H9 (cell line): ENCODE results near the gene BCAS3. TPM values are rescaled to one million over a fixed set of nuclear protein-coding genes. Genes with fewer than 3 reads are reported as not detected.

Source experiments
- DNase-seq: peaks from one replicate; pipeline ENCODE4 v3.0.0-alpha.2; 2017
- H2AFZ ChIP-seq: one replicate; pipeline ENCODE4 v1.6.1; 2013; ENCODE audit warnings: mild to moderate bottlenecking, low read length, control low read depth, moderate library complexity
- H2AK5ac ChIP-seq: 2 replicates; pipeline ENCODE4 v1.6.1; 2013; ENCODE audit warnings: low read length, control low read depth, mixed read lengths; ENCODE audit not compliant: insufficient read length
- H2BK120ac ChIP-seq: one replicate; pipeline ENCODE4 v1.6.1; 2013; ENCODE audit warnings: low read depth, mild to moderate bottlenecking, low read length, control low read depth, inconsistent platforms; ENCODE audit not compliant: poor library complexity, severe bottlenecking
- H2BK12ac ChIP-seq: 2 replicates; pipeline ENCODE4 v1.6.1; 2013; ENCODE audit warnings: low read length, control low read depth, mixed read lengths, low read depth; ENCODE audit not compliant: insufficient read length
- H2BK15ac ChIP-seq: 2 replicates; pipeline ENCODE4 v1.6.1; 2013; ENCODE audit warnings: low read depth, low read length, control low read depth
- H2BK20ac ChIP-seq: one replicate; pipeline ENCODE4 v1.6.1; 2013; ENCODE audit warnings: low read depth, mild to moderate bottlenecking, low read length, control low read depth, inconsistent platforms; ENCODE audit not compliant: poor library complexity, severe bottlenecking
- H2BK5ac ChIP-seq: 2 replicates; pipeline ENCODE4 v1.6.1; 2013; ENCODE audit warnings: low read length, control low read depth, mixed read lengths; ENCODE audit not compliant: insufficient read length
- H3K14ac ChIP-seq: 2 replicates; pipeline ENCODE4 v1.6.1; 2013; ENCODE audit warnings: low read length, control low read depth; ENCODE audit not compliant: insufficient read depth
- H3K18ac ChIP-seq: 2 replicates; pipeline ENCODE4 v1.6.1; 2013; ENCODE audit warnings: low read depth, mild to moderate bottlenecking, mixed read lengths, low read length, control low read depth; ENCODE audit not compliant: insufficient read length
- H3K23ac ChIP-seq: 2 replicates; pipeline ENCODE4 v1.6.1; 2013; ENCODE audit warnings: low read length, control low read depth, mixed read lengths, low read depth; ENCODE audit not compliant: insufficient read length
- H3K23me2 ChIP-seq: 2 replicates; pipeline ENCODE4 v1.6.1; 2013; ENCODE audit warnings: low read depth, mild to moderate bottlenecking, mixed read lengths, low read length, control low read depth; ENCODE audit not compliant: insufficient read length, poor library complexity, severe bottlenecking
- H3K27ac ChIP-seq: 2 replicates; pipeline ENCODE4 v1.5.1; 2013; ENCODE audit warnings: low read length, control low read depth, mixed read lengths, low read depth; ENCODE audit not compliant: insufficient read length
- H3K27me3 ChIP-seq: 2 replicates; pipeline ENCODE4 v1.6.1; 2013; ENCODE audit warnings: low read length, control low read depth, inconsistent platforms; ENCODE audit not compliant: insufficient read depth
- H3K4ac ChIP-seq: 2 replicates; pipeline ENCODE4 v1.6.1; 2013; ENCODE audit warnings: low read depth, mild to moderate bottlenecking, control low read depth, inconsistent platforms, low read length, moderate library complexity
- H3K4me1 ChIP-seq: 2 replicates; pipeline ENCODE4 v1.6.1; 2013; ENCODE audit warnings: low read length, control low read depth, inconsistent platforms; ENCODE audit not compliant: insufficient read depth
- H3K4me2 ChIP-seq: 2 replicates; pipeline ENCODE4 v1.6.1; 2013; ENCODE audit warnings: low read length, control low read depth, mixed read lengths; ENCODE audit not compliant: insufficient read length, insufficient read depth
- H3K56ac ChIP-seq: 2 replicates; pipeline ENCODE4 v1.6.1; 2013; ENCODE audit warnings: low read depth, mild to moderate bottlenecking, mixed read lengths, low read length, control low read depth; ENCODE audit not compliant: insufficient read length
- H3K79me1 ChIP-seq: 2 replicates; pipeline ENCODE4 v1.6.1; 2013; ENCODE audit warnings: low read depth, mild to moderate bottlenecking, moderate library complexity, low read length, control low read depth, inconsistent platforms; ENCODE audit not compliant: insufficient read depth, poor library complexity, severe bottlenecking
- H3K79me2 ChIP-seq: 2 replicates; pipeline ENCODE4 v1.6.1; 2013; ENCODE audit warnings: low read length, control low read depth, inconsistent platforms; ENCODE audit not compliant: insufficient read depth
- H3K9ac ChIP-seq: 2 replicates; pipeline ENCODE4 v1.6.1; 2013; ENCODE audit warnings: low read length, control low read depth, mixed read lengths; ENCODE audit not compliant: insufficient read length; ENCODE audit errors: extremely low read depth
- H3K9me3 ChIP-seq: one replicate; pipeline ENCODE4 v1.6.1; 2013; ENCODE audit warnings: low read depth, low read length, inconsistent platforms; ENCODE audit not compliant: control insufficient read depth
- H3T11ph ChIP-seq: one replicate; pipeline ENCODE4 v1.6.1; 2013; ENCODE audit warnings: mild to moderate bottlenecking, low read length, control low read depth, inconsistent platforms
- H4K20me1 ChIP-seq: one replicate; pipeline ENCODE4 v1.6.1; 2013; ENCODE audit not compliant: control insufficient read depth, insufficient read length, insufficient read depth
- H4K5ac ChIP-seq: 2 replicates; pipeline ENCODE4 v1.6.1; 2013; ENCODE audit warnings: low read depth, mild to moderate bottlenecking, mixed read lengths, low read length, control low read depth; ENCODE audit not compliant: insufficient read length
- H4K8ac ChIP-seq: replicated peaks from 2 replicates; pipeline ENCODE4 v1.6.1; 2013; ENCODE audit warnings: low read length, control low read depth, mixed read lengths, low read depth; ENCODE audit not compliant: insufficient read length
- H4K91ac ChIP-seq: 2 replicates; pipeline ENCODE4 v1.6.1; 2013; ENCODE audit warnings: low read depth, mild to moderate bottlenecking, moderate library complexity, mixed read lengths, low read length, control low read depth; ENCODE audit not compliant: insufficient read length
- H3K27ac Mint-ChIP-seq, 3 experiments: 2 replicates in 2 of 3; 3 replicates in 1 of 3; pipeline ENCODE4 v1.8.0; 2020 to 2021; ENCODE audit warnings: mixed read lengths in 3 of 3, mild to moderate bottlenecking in 1 of 3, moderate library complexity in 1 of 3
- H3K27me3 Mint-ChIP-seq: 2 replicates; pipeline ENCODE4 v1.8.0; 2021; ENCODE audit warnings: low read depth, mild to moderate bottlenecking, moderate library complexity, mixed read lengths
- H3K36me3 Mint-ChIP-seq, 3 experiments: 2 replicates in 2 of 3; 3 replicates in 1 of 3; pipeline ENCODE4 v1.8.0; 2020 to 2021; ENCODE audit warnings: low read depth in 3 of 3, mixed read lengths in 3 of 3; ENCODE audit not compliant: insufficient read depth in 1 of 3
- H3K4me1 Mint-ChIP-seq, 2 experiments: 2 replicates each; pipeline ENCODE4 v1.8.0; 2020; ENCODE audit warnings: mixed read lengths in 2 of 2
- H3K4me3 Mint-ChIP-seq, 2 experiments: 2 replicates in 1 of 2; 3 replicates in 1 of 2; pipeline ENCODE4 v1.8.0; 2020 to 2021; ENCODE audit warnings: mild to moderate bottlenecking in 2 of 2, mixed read lengths in 2 of 2, moderate library complexity in 1 of 2
- H3K9me3 Mint-ChIP-seq, 2 experiments: 2 replicates in 1 of 2; 3 replicates in 1 of 2; pipeline ENCODE4 v1.8.0; 2020; ENCODE audit warnings: mild to moderate bottlenecking in 2 of 2, mixed read lengths in 2 of 2, moderate library complexity in 1 of 2
- WGBS: extraction: QIAGEN DNeasy Blood & Tissue Kit; methylation state at CpG from one replicate; pipeline ENCODE4 v1.1.7; 2013; ENCODE audit warnings: missing lambda C conversion rate, low lambda C conversion rate, mixed read lengths; ENCODE audit not compliant: insufficient read length; ENCODE audit errors: extremely low coverage; 5-methylcytosine and 5-hydroxymethylcytosine counted together
- total RNA-seq: library from RNA; stranded (reverse); gene quantifications from 2 replicates; pipeline ENCODE4 v1.2.1, GENCODE V29; 2021
- TF ChIP-seq, protein P1 (sequence below): fragments of 200-600 bp; sonication (generic); conservative IDR thresholded peaks from 3 replicates; pipeline ENCODE4 v1.8.0; 2021; ENCODE audit warnings: antibody characterized with exemption, mild to moderate bottlenecking

Gene BCAS3
- total RNA-seq, 1 experiment from 2014 or later = 22.4 TPM

GRCh38 chr17:61245706-61246135, 568.1 kb downstream of the BCAS3 start:
- H2BK120ac ChIP-seq = no peak overlapping the region
- no peaks in the 10 kb centered on the region for H4K20me1 ChIP-seq
- DNase-seq = peak; percentile 79
- no peaks in the 10 kb centered on the region for H3K79me2 ChIP-seq
- no peak overlapping the region for H3K56ac ChIP-seq
- peaks cover 0 to 6% (median 0%) of the 10 kb centered on the region in 3 experiments; a peak in 2 of 7 replicates for H3K36me3 Mint-ChIP-seq
- H3K9ac ChIP-seq = no peak overlapping the region
- peak overlapping the region; percentile 74 to 95 (median 87) for H3K27ac Mint-ChIP-seq
- no peak overlapping the region for H3K4me2 ChIP-seq
- no peaks in the 10 kb centered on the region for H3K79me1 ChIP-seq
- H3K23ac ChIP-seq = no peak overlapping the region
- H3K9me3 ChIP-seq = no peaks in the 10 kb centered on the region
- no CpG with 5 or more reads among the region's 3 CpGs for WGBS
- H2BK12ac ChIP-seq = no peak overlapping the region
- H3K27me3 Mint-ChIP-seq = no peaks in the 10 kb centered on the region
- H3K27me3 ChIP-seq = no peaks in the 10 kb centered on the region
- TF ChIP-seq, protein P1, sequence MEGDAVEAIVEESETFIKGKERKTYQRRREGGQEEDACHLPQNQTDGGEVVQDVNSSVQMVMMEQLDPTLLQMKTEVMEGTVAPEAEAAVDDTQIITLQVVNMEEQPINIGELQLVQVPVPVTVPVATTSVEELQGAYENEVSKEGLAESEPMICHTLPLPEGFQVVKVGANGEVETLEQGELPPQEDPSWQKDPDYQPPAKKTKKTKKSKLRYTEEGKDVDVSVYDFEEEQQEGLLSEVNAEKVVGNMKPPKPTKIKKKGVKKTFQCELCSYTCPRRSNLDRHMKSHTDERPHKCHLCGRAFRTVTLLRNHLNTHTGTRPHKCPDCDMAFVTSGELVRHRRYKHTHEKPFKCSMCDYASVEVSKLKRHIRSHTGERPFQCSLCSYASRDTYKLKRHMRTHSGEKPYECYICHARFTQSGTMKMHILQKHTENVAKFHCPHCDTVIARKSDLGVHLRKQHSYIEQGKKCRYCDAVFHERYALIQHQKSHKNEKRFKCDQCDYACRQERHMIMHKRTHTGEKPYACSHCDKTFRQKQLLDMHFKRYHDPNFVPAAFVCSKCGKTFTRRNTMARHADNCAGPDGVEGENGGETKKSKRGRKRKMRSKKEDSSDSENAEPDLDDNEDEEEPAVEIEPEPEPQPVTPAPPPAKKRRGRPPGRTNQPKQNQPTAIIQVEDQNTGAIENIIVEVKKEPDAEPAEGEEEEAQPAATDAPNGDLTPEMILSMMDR = no peak
- no peak overlapping the region for H2AFZ ChIP-seq
- H4K91ac ChIP-seq = no peak overlapping the region
- no peak overlapping the region for H3T11ph ChIP-seq
- no peak overlapping the region for H2BK5ac ChIP-seq
- H3K4ac ChIP-seq = no peak overlapping the region
- H2BK15ac ChIP-seq = no peak overlapping the region
- peaks cover 6% of the 10 kb centered on the region; the same call in 1 of the 2 replicates for H3K4me1 ChIP-seq
- H2BK20ac ChIP-seq = no peak overlapping the region
- H3K14ac ChIP-seq = no peak overlapping the region
- no peak overlapping the region for H3K4me3 Mint-ChIP-seq
- H3K9me3 Mint-ChIP-seq = no peaks in the 10 kb centered on the region; a peak in 1 of 5 replicates
- no peak overlapping the region for H2AK5ac ChIP-seq
- H3K18ac ChIP-seq = no peak overlapping the region
- H4K5ac ChIP-seq = no peak overlapping the region
- H3K27ac ChIP-seq = peak overlapping the region; percentile 79
- H3K4me1 Mint-ChIP-seq = peaks cover 24 to 29% of the 10 kb centered on the region in 2 experiments
- H4K8ac ChIP-seq = no peak overlapping the region
- no peaks in the 10 kb centered on the region for H3K23me2 ChIP-seq
